Endothelial cell of umbilical vein (primary cell): ENCODE data around the gene ARHGEF17. TPM values are rescaled to one million over a fixed set of nuclear protein-coding genes. Genes with fewer than 3 reads are reported as not detected.

ENCODE experiments used
- BruUV-seq: library from RNA; stranded (reverse); fragments of 400-500 nt; replicated peaks from 2 replicates; lab custom pipeline; 2021; lab: Mats Ljungman, UMichigan
- CTCF ChIA-PET: fragments of 300-600, 350-600 bp; sonication (Branson Sonifier 250); formaldehyde crosslinking; loops from one replicate; lab custom pipeline; 2021; ENCODE audit warnings: antibody characterized with exemption, inconsistent platforms; lab: Charles Lee
- POLR2A ChIA-PET: fragments of 300-600, 350-600 bp; sonication (Branson Sonifier 250); formaldehyde crosslinking; loops from one replicate; lab custom pipeline; 2021; ENCODE audit warnings: antibody characterized with exemption, inconsistent platforms; lab: Charles Lee
- DNase-seq: peaks from one replicate; pipeline ENCODE4 v3.0.0-alpha.2; 2011; ENCODE audit warnings: low read depth, low spot score
- FAIRE-seq: peaks from 2 replicates; lab custom pipeline; 2011; peaks lifted over from hg19 to GRCh38; lab: Jason Lieb, UNC
- H2AFZ ChIP-seq: 2 replicates; pipeline ENCODE4 v1.6.0; 2012; ENCODE audit warnings: low read depth, low read length, control low read depth, inconsistent platforms
- H3K27ac ChIP-seq: 2 replicates; pipeline ENCODE4 v1.5.1; 2011; ENCODE audit warnings: low read depth, mild to moderate bottlenecking, control low read depth, low read length, moderate library complexity; ENCODE audit not compliant: insufficient read depth
- H3K27me3 ChIP-seq, 2 experiments: 2 replicates each; pipeline versions ENCODE4 v1.6.0 to v1.6.1; 2011; ENCODE audit warnings: low read length in 2 of 2, mixed read lengths in 1 of 2; ENCODE audit not compliant: control insufficient read depth in 2 of 2, insufficient read depth in 2 of 2
- H3K36me3 ChIP-seq, 2 experiments: 2 replicates in 1 of 2; 3 replicates in 1 of 2; pipeline ENCODE4 v1.5.1; 2011; ENCODE audit warnings: low read length in 2 of 2, mild to moderate bottlenecking in 1 of 2, moderate library complexity in 1 of 2; ENCODE audit not compliant: control insufficient read depth in 2 of 2, insufficient read depth in 2 of 2; ENCODE audit errors: extremely low read depth in 1 of 2
- H3K4me1 ChIP-seq: 3 replicates; pipeline ENCODE4 v1.5.1; 2011; ENCODE audit warnings: mild to moderate bottlenecking, low read length; ENCODE audit not compliant: control insufficient read depth, insufficient read depth; ENCODE audit errors: extremely low read depth
- H3K4me2 ChIP-seq: 2 replicates; pipeline ENCODE4 v1.6.1; 2011; ENCODE audit warnings: low read length, control low read depth, mixed read lengths; ENCODE audit not compliant: insufficient read depth
- H3K4me3 ChIP-seq, 3 experiments: fragments of 200-600 bp in 1 of 3; sonication (generic), shearing (Covaris generic) in 1 of 3; replicated peaks in 1 of 3; 2 replicates each; pipeline ENCODE4 v1.5.1; 2011 to 2016; ENCODE audit warnings: control low read depth in 3 of 3, low read length in 3 of 3, mild to moderate bottlenecking in 2 of 3, inconsistent platforms in 1 of 3, low read depth in 1 of 3, moderate library complexity in 1 of 3; ENCODE audit not compliant: insufficient read depth in 1 of 3
- H3K79me2 ChIP-seq: 2 replicates; pipeline ENCODE4 v1.6.0; 2012; ENCODE audit warnings: low read length, inconsistent platforms; ENCODE audit not compliant: control insufficient read depth, insufficient read depth
- H3K9ac ChIP-seq: replicated peaks from 2 replicates; pipeline ENCODE3; 2011; ENCODE audit warnings: low read length, control low read depth; ENCODE audit not compliant: insufficient read depth; ENCODE audit errors: extremely low read depth
- H3K9me1 ChIP-seq: replicated peaks from 3 replicates; pipeline ENCODE4 v1.6.0; 2011; ENCODE audit warnings: mild to moderate bottlenecking, low read length; ENCODE audit not compliant: control insufficient read depth, insufficient read depth; ENCODE audit errors: extremely low read depth
- H3K9me3 ChIP-seq: replicated peaks from 2 replicates; pipeline ENCODE4 v1.5.1; 2012; ENCODE audit warnings: low read length, inconsistent platforms; ENCODE audit not compliant: control insufficient read depth, insufficient read depth
- H4K20me1 ChIP-seq: replicated peaks from 2 replicates; pipeline ENCODE3; 2011; ENCODE audit warnings: mild to moderate bottlenecking, low read length; ENCODE audit not compliant: control insufficient read depth, insufficient read depth; ENCODE audit errors: extremely low read depth
- CTCF ChIP-seq, 2 donors: IDR thresholded peaks; 1 replicate in 1 of 2; 2 replicates in 1 of 2; pipeline ENCODE4 v1.5.1; 2011; ENCODE audit warnings: low read length in 2 of 2, mild to moderate bottlenecking in 2 of 2, moderate library complexity in 2 of 2, control low read depth in 1 of 2, inconsistent platforms in 1 of 2, low read depth in 1 of 2; ENCODE audit not compliant: insufficient read depth in 1 of 2; ENCODE audit errors: extremely low read depth in 1 of 2
- EZH2 ChIP-seq: IDR thresholded peaks from 2 replicates; pipeline ENCODE4 v1.6.1; 2012; ENCODE audit warnings: borderline replicate concordance, low read depth, mild to moderate bottlenecking, moderate library complexity, low read length, inconsistent platforms; ENCODE audit not compliant: severe bottlenecking
- FOS ChIP-seq: IDR thresholded peaks from 2 replicates; pipeline ENCODE4 v1.6.1; 2011; ENCODE audit warnings: mild to moderate bottlenecking, low read length, moderate library complexity, borderline replicate concordance; ENCODE audit not compliant: insufficient read depth
- GATA2 ChIP-seq: IDR thresholded peaks from 2 replicates; pipeline ENCODE4 v1.7.0; 2011; ENCODE audit warnings: low read depth, mild to moderate bottlenecking, moderate library complexity, mixed read lengths, low read length; ENCODE audit not compliant: insufficient read length, insufficient read depth
- JUN ChIP-seq: IDR thresholded peaks from 2 replicates; pipeline ENCODE4 v1.6.1; 2011; ENCODE audit warnings: borderline replicate concordance, low read depth; ENCODE audit not compliant: insufficient read length, insufficient read depth
- MAX ChIP-seq: IDR thresholded peaks from 2 replicates; pipeline ENCODE4 v1.6.1; 2011; ENCODE audit not compliant: insufficient read depth, insufficient read length
- MYC ChIP-seq: IDR thresholded peaks from one replicate; pipeline ENCODE4 v1.6.1; 2011; ENCODE audit warnings: mild to moderate bottlenecking, low read depth, low read length
- POLR2A ChIP-seq: IDR thresholded peaks from 2 replicates; pipeline ENCODE4 v1.6.1; 2012; ENCODE audit warnings: low read depth, mild to moderate bottlenecking, control low read depth, low read length
- POLR2AphosphoS5 ChIP-seq: IDR thresholded peaks from 2 replicates; pipeline ENCODE4 v1.6.1; 2012; ENCODE audit warnings: low read depth, mild to moderate bottlenecking, control low read depth, low read length, moderate library complexity; ENCODE audit not compliant: insufficient read depth
- dilution Hi-C: fragments of 300-500 bp; cut with MboI; formaldehyde crosslinking; loops from one replicate; pipeline ENCODE4 v1.15.0; 2019; ENCODE audit warnings: low sequenced_read_pairs; ENCODE audit not compliant: extremely low pct_ligation_motif_present
- intact Hi-C: fragments of 100-400 bp; cut with micrococcal nuclease; formaldehyde crosslinking; loops from one replicate; pipeline ENCODE4 v1.10.0; 2022
- polyA plus RNA-seq, 4 experiments: library from polyadenylated mRNA; depleted of rRNA in 3 of 4; stranded (reverse) in 3 of 4; unstranded in 1 of 4; fragments of >200 nt; gene quantifications; 2 replicates each; pipeline versions ENCODE4 v1.2.1 to v1.2.3, GENCODE V29; 2011 to 2012; ENCODE audit warnings: missing spikeins in 1 of 4
- total RNA-seq: library from RNA; stranded (reverse); gene quantifications from 2 replicates; pipeline ENCODE4 v1.2.3, GENCODE V29; 2021

The ARHGEF17 gene
- total and polyA plus RNA-seq, 2 donors (not counting 3 experiments of a cell fraction or from before 2014, with no cell fraction given): 74.9 to 89.9 TPM

GRCh38 chr11:73367482-73368024 is 59.5 kb downstream of the ARHGEF17 start:
- Histone ChIP-seq H3K9ac (no peak overlapping the region), H3K27me3 (no peaks in the 10 kb centered on the region), H3K9me3 (no peaks in the 10 kb centered on the region), H3K4me3 (no peak overlapping the region), H3K9me1 (no peaks in the 10 kb centered on the region), H3K27ac (no peak overlapping the region), H4K20me1 (no peaks in the 10 kb centered on the region), H3K4me1 (peaks cover 15% of the 10 kb centered on the region), H3K36me3 (peaks cover 5 to 37% of the 10 kb centered on the region in 2 experiments), H2AFZ (no peak overlapping the region), H3K79me2 (no peaks in the 10 kb centered on the region), H3K4me2 (no peak overlapping the region)
- ChIA-PET POLR2A (no interaction called here), CTCF (interaction anchor here (1.0 to 1.5 kb wide), 3 partner anchors 8 to 26 kb away, joined by 4 to 6 read pairs (median 5); no protein-coding TSS in a partner anchor)
- intact Hi-C loops: no loop called here
- dilution Hi-C loops: no loop called here
- DNase-seq: no peak
- no TSS peak for BruUV-seq
- FAIRE-seq: no peak
- TF ChIP-seq CTCF (IDR thresholded peaks at IDR 0.05; ENCODE audit: extremely low read depth in 1 of 2, insufficient read depth in 1 of 2, low read depth in 1 of 2, low read length in 2 of 2) (no peak), FOS (no peak), POLR2AphosphoS5 (no peak), MAX (no peak), MYC (no peak), POLR2A (no peak), JUN (no peak), EZH2 (no peak), GATA2 (no peak)
